ENCODE measurements around the gene DBT. TPM values are rescaled to one million over a fixed set of nuclear protein-coding genes. Genes with fewer than 3 reads are reported as not detected.
A peak's percentile ranks its signal among the peaks of the same experiment; 100 is the strongest.
"Not testable (repeated sequence)": the region's sequence is repeated elsewhere in the genome, so short reads cannot be mapped to it uniquely, and the experiment has no call there.

Gene DBT
- total RNA-seq (2014; rRNA removed; shearing (Covaris generic)): 3.2 and 3.6 TPM in 2 replicates

DNA sequence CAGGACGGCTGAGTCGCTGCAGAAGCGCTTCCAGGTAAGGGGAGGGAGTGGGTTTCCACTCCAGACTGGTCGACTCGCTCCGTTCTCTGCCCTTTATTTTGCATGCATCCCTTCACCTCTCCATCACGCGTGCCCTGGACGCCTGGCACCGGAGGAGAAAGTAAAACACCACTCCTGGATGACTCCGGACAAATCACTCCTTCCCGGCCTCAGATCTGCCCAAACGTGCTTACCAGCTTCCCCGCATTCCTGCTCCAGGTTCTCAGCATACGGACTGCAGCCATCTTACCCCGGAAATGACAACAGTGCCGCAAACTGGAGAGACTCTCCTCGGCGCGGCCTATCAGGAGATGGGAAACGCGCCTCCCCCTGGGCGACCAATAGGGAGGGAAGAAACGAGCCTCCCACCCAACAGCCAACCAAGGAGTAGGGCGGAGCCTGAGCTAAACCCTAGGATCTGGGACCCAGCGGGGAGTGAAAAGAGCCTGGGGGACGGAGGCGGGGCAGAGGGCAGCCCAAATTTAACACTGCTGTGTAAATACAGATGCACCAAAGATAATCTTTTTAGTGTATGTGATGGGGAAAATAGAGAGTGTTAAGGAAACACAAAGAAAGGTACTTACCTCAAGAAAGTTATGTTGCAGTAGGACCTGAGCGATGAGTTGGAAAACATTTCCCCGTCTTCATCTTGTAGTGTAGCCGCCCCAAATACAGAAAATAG lies at the start of gene DBT:
DBT (minus strand) TSS at position 298 of the 721 bp plus-strand sequence; CDS start at position 284, 14 bp downstream.
- DNase-seq (ENCODE audit: low spot score): peak; percentile 94

DNA sequence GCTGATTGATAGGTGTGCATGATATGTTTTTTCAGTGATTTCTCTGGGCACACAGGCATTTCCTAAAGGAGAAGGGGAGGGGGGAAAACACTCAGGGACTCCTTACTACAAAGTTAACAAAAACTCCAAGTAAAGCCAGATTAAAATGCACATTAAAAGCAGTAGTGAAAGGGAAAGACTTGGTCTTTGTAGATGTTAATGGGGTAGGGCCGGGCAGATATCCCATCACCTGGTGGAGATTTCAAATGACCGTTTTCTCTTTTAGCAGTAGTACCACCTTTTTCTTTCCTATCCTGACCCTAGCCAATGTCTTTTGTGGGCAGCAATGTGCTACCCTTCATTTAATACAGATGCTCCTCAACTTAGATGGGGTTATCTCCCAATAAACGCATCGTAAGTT lies 48.9 kb upstream of the DBT start:
- no peak for DNase-seq (ENCODE audit: low spot score)

- DNase-seq (ENCODE audit: low spot score): not testable (repeated sequence)
Measured at GRCh38 chr1:100296997-100297396, 47.4 kb upstream of the DBT start.

GRCh38 chr1:100296140-100296539 lies 46.5 kb upstream of the DBT start:
- DNase-seq (ENCODE audit: low spot score): no peak

DNA sequence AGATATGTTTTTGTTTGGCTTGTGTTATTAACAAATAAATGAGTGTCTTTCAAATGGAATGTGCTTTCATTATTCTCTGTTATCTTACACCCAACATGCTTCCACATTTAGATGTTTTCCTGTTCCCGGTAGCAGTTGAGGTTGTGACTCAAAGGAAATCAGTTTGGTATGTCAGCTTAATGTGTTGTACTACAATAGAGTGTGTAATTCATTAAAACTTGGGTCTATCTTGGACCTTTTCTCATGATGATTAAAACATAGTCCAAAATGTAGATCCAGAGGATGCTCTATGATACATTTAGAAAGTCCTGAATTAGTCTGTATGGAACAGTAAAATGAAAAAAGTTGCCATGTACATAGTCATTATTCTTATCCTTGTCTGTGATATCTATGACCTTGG lies 43.1 kb upstream of the DBT start:
- no peak for DNase-seq (ENCODE audit: low spot score)

DNA sequence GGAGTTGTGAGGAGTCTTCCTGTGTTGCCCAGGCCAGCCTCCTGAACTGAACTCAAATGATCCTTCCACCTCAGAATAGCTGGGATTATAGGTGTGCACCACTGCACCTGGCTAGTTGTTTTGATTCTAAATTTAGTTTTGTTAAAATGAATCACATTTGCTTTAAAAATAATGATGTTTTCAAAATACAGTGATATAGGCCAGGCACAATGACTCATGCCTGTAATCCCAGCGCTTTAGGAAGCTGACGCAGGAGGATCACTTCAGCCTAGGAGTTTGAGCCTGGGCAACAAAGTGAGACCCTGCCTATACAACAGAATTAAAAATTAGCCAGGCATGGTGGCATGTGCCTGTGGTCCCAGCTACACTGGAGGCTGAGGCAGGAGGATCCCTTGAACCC lies 40.7 kb upstream of the DBT start:
- no peak for DNase-seq (ENCODE audit: low spot score)

DNA sequence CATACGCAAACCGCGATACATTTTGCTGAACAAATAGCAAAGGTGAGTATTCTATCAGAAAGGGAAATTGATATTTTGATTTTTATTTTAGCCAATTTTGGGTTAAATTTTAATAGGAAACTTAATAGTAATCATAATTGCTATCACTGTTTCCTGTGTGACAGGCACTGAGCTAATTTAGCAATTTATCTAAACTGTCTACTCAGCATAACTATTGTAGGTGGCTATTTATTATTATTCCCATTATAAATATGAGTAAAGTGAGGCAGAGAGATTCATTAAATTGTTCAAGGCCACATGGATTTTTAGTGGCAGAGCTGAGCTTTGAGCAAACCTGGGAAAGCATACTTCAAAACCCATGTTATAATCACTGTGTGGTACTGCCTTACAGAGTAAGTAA lies 37.5 kb upstream of the DBT start:
- no peak for DNase-seq (ENCODE audit: low spot score)

- DNase-seq (ENCODE audit: low spot score): no peak
Measured at GRCh38 chr1:100284591-100284990, 35.0 kb upstream of the DBT start.

DNA sequence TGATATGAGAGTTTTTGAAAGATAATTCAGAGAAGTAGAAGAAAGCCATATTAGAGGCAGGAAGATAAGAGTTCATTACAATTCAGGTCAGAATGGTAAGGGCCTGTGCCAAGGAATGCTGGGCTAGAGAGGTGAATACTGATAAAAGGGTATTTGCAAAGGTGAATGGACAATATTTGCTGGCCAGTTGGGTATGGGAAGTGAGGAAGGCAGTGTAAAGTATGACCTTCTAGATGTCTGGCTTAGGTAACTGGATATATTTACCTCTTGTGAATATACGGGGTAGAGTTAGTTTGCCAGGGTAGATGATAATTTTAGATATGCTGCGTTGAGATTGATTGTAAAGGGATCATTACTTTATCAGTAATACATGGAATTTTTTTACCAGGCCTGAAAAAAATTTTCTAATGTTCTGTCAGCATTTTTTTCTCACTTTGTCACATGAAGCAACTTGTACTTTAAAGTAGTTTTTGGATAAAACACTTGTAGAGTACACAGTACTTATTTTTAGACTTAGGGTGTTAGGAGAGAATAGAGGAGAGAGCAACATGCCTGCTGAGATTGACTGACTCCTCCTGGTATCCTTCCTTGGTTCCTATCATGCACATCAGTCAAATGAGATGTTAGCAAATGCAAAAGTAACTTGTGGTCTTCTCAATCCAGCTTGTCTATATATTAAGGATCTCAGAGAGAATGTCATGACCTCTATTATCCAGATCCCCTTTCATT lies 30.5 kb upstream of the DBT start:
- no peak for DNase-seq (ENCODE audit: low spot score)

GRCh38 chr1:100279358-100279923 lies 29.8 kb upstream of the DBT start:
- DNase-seq (ENCODE audit: low spot score): no peak

DNA sequence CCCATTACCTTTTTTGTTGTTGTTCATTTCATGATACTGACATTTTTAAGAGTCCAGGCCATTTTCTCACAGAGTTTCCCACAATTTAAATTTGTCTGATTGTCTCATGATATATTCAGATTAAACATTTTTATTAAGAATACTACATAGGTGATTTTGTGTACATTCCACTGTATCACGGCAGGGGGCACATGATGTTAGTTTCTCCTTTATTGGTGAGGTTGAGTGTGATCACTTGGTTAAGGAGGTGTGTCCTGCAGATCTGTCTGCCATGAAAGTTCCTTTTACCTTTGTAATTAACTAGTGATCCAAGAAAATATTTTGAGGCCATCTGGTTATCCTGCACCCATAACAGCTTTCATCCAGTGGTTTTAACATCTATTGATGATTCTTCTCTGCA lies 28.2 kb upstream of the DBT start:
- no peak for DNase-seq (ENCODE audit: low spot score)

GRCh38 chr1:100268202-100268601 lies 18.6 kb upstream of the DBT start:
- DNase-seq (ENCODE audit: low spot score): no peak

GRCh38 chr1:100267284-100267683 lies 17.6 kb upstream of the DBT start:
- DNase-seq (ENCODE audit: low spot score): no peak

GRCh38 chr1:100266741-100267140 lies 17.1 kb upstream of the DBT start:
- DNase-seq (ENCODE audit: low spot score): peak; percentile 4

- DNase-seq (ENCODE audit: low spot score): peak; percentile 89
Measured at GRCh38 chr1:100265931-100266740, 16.5 kb upstream of the DBT start, which contains the start of gene RTCA. TSS of gene RTCA (plus strand) at chr1:100266216. CDS start at chr1:100266376, 160 bp downstream.

GRCh38 chr1:100265562-100265930 lies 15.9 kb upstream of the DBT start:
- no peak for DNase-seq (ENCODE audit: low spot score)

DNA sequence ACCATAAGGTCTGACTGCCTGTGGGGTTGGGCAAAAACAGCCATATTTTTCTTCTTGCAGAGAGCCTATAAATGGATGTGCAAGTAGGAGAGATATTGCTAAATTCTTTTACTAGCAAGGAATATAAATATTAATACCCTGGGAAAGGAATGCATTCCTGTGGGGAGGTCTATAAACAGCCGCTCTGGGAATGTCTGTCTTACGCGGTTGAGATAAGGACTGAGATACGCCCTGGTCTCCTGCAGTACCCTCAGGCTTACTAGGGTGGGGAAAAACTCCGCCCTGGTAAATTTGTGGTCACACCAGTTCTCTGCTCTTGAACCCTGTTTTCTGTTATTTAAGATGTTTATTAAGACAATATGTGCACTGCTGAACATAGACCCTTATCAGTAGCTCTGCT lies 14.4 kb upstream of the DBT start:
- not testable (repeated sequence) for DNase-seq (ENCODE audit: low spot score)

- DNase-seq (ENCODE audit: low spot score): no peak
Measured at GRCh38 chr1:100261686-100262085, 12.1 kb upstream of the DBT start.

DNA sequence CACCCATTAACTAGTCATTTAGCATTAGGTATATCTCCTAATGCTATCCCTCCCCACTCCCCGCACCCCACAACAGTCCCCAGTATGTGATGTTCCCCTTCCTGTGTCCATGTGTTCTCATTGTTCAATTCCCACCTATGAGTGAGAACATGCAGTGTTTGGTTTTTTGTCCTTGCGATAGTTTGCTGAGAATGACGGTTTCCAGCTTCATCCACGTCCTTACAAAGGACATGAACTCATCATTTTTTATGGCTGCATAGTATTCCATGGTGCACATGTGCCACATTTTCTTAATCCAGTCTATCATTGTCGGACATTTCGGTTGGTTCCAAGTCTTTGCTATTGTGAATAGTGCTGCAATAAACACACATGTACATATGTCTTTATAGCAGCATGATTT lies 8.8 kb upstream of the DBT start:
- not testable (repeated sequence) for DNase-seq (ENCODE audit: low spot score)

DNA sequence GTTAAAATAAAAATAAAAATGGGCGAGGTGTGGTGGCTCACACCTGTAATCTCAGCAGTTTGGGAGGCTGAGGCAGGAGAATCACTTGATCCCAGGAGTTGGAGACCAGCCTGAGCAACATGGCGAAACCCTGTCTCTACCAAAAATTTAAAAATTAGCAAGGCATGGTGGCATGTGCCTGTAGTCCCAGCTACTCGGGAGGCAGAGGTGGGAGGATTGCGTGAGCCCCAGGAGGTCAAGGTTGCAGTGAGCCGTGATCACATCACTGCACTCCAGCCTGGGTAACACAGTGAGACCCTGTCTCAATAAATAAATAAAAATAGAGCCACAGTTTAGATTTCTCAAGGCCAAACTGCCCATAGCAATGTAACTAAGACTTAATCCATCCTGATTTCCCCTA lies 6.6 kb upstream of the DBT start:
- DNase-seq (ENCODE audit: low spot score): not testable (repeated sequence)

- DNase-seq (ENCODE audit: low spot score): no peak
Measured at GRCh38 chr1:100253552-100253951, 3.9 kb upstream of the DBT start.

GRCh38 chr1:100252901-100253300 lies 3.3 kb upstream of the DBT start:
- DNase-seq (ENCODE audit: low spot score): no peak

Data from A172 (cell line).